GM19438 (cell line): ENCODE measurements around the gene ZDHHC22.

ENCODE experiments used
- ATAC-seq: cut with Tn5 transposase; IDR thresholded peaks from one replicate; pipeline ENCODE4 v1.9.1; 2021; ENCODE audit warnings: low read depth; ENCODE audit not compliant: unreplicated experiment

The ZDHHC22 gene

DNA sequence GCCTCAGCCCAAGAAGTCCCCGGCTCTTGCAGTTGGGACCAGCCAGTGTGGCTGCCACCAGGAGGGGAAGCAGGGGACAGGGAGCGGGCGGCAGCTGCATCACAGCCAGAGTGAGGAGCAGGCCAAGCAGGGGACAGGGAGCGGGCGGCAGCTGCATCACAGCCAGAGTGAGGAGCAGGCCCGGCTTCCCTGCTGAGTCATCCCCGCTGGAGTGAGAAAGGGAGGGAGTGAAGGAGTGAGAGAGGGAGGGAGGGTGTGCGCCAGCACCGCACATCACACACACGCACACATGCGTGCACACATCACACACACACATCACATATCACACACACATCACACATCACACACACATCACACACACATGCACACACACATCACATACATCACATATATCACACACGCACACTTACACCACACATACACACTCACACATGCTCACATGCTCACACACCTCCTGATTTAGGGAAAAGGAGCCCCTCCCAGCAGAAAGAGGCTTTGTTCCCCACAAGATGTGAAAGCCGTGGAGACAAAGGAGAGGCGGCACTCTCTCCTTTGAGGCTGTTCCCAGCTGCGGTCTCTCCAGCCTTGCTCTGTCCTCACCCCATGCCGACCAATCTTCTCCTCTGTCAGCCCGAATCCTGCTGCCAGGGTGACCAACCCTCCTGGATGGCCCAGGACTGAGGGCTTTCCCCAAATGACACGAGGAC is 16.7 kb upstream of the ZDHHC22 start:
- ATAC-seq: no peak

DNA sequence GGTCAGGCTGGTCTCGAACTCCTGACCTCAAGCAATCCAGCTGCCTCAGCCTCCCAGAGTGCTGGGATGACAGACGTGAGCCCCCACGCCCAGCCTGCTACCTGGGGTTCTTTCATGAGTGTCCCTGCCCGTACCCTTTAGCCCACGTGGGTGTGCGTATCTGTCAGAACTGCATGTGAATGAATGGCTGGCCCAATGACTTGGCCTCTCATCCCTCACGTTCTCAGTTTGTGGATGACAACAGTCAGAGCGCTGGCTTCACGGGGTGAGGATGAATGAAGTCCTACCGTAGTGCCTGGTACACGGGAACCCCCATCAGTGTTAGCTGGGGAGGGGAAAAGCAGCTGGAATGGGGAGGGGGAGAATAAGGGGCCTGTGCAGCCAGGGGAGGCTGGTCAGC is 16.1 kb upstream of the ZDHHC22 start:
- ATAC-seq: no peak

DNA sequence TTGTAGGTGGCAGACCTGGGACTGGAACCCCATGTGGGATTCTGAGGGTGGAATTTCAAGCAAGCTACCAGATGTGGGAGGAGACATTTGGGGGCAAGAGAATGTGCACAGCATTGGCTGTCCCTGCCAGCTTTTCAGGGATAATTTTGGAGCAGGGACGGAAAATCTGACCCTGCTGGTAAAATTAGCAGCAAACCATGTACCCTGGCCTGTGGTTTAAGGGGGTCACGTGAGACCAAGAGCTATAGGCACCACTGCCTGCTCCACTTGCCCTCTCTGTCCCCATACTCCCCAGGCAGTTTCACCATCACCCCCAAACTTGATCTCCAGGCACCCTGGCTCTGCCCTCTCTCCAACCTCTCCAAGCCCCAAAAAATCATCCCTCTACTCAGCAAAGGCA is 13.5 kb upstream of the ZDHHC22 start:
- ATAC-seq: no peak

DNA sequence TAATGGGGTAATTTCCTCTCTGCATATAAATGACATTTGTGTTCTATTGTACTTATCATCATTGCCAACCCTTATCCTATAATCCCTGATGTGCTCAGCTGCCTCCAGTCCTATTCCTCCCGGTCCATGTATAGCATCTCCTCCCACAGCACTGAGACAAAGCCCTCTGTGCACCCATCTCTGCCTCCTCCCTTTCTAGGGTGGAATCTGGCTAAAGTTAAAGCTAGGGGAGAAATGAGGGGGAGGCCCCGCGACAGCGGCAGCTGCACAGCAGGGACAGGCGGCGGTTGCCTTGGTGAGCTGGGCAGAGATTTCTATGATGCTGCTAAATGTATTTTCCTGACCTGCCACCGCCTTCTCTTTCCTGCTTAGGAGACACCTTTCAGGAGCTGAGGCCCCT is 12.8 kb upstream of the ZDHHC22 start:
- ATAC-seq: no peak

DNA sequence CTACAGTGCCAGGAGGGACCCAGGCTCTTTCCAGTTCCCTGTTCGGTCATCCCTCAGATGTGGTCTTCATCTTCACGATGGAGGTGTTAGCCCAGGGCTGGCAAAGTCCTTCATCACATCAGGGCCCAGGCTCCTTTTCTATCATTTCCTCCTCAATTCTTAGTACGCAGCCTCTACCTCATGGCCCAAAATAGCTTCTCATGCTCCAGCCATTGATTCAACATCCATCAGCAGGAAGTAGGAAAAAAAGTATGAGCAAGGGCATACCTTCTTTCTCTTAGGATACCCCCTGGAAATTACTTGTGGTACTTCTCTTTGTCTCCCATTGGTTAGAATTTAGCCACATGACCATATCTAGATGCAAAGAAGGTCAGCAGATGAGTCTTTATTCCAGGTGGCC is 12.2 kb upstream of the ZDHHC22 start:
- no peak for ATAC-seq

DNA sequence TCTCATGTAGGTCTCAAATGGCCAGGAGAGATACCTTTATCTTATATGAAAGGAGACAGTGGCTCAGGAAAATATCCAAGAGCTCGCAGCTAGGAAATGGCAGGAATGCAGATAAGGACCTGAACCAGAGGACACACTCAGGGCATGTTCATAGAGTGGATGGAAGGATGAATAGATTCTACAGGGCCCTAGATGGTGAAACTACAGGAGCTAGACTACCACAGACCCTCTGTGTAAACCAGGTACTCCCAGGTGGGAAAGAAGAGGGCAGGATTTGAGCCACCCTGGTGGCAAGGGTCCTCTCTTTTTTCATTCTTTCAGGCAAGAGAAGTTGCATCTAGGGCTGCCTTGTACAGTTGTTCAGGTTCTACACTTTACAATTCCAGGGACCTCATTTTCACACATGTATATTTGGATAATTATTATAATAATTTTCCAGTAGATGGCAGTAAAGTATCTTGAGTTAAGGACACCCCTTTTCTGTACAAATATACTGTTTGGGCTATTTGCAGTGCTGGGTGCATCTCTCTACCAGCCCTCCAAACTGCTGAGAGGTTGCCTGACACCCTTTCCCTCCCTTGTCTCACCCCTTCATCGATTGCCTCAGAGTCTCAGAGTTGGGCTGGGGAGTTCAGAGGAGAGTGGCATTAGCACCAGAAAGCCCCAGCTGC is 10.5 kb upstream of the ZDHHC22 start:
- no peak for ATAC-seq

DNA sequence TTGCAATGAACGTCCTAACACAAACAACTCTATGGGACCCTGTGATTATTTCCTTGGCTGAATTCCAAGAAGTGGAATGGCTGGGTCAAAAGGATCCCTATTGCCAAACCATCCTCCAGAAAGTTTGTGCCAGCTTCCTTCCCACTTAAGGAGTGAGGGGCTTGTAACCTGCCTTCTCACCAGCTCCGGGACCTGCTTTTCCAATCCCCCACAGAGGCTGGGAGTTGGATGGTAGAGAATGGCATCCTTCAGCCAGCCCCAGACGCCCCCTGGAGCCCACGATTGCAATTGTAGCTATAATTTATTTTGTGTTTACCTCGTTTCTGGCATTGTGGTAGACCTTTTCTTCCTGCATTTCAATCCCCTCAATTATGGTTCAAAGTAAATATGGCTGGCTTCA is 9.7 kb upstream of the ZDHHC22 start:
- ATAC-seq: no peak

DNA sequence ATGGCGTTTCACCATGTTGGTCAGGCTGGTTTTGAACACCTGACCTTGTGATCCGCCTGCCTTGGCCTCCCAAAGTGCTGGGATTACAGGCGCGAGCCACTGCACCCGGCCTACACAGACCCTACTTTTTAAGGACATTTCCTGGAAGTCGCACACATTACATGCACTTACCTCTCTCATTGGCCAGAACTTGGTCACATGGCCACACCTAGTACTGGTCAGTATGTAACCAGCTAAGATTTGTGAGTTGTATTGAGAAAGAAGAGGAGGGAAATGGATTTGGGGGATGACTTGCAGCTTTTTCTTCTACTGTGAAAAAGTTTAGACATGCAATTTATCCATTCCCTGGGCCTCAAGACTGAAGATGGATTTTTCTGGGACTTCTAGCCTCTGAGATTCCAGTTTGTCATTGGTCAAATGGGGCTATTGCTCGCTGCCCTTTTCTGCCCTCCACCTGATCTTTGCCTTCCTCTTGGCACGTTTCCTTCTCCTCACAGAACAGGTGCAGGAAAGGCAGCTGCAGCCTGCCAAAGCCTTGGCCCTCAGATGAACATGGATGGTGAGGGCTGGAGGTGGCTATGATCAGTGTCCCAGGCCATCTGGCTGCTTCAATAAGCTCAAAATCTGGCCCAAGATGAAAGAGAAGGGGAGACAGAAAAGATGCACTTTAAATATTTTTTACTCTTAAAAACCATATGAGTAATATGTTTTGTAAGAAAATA is 7.1 kb upstream of the ZDHHC22 start:
- no peak for ATAC-seq

DNA sequence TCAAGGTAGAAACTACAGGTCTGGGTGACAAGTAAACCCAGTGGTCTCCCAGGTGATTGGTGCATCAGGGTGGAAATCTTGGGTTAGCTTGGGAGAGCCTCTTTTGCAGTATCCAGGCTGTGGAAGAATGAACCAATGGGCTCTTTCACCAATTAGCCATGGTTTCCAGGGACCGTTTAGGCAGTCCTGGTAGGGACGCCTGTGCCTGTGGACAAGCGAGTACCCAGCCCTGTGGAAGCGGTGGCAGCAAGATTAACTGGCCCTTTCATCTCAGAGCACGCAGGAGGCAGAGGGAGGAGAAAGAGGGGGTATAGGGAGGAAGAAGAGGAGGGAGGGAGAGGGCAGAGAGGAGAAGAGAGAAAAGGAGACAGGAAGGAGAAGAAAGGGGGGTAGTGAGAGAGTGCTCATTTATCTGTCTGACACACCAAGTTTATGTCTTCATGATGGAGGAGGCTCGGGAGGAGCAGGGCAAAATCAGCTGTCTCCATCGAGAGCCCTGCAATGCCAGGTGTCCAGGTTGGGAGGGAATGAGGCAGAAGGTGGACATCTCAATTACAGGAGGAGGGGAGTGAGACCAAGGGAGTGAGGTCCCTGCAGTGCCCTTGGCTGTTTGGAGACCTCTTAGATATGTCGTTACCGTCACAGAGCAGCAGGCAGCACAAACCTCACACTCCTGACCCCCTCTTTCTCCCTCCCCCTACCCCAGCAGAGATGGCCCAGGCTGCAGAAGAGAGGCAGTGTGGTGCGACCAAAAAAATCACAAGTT is 4.6 kb upstream of the ZDHHC22 start:
- ATAC-seq: no peak

DNA sequence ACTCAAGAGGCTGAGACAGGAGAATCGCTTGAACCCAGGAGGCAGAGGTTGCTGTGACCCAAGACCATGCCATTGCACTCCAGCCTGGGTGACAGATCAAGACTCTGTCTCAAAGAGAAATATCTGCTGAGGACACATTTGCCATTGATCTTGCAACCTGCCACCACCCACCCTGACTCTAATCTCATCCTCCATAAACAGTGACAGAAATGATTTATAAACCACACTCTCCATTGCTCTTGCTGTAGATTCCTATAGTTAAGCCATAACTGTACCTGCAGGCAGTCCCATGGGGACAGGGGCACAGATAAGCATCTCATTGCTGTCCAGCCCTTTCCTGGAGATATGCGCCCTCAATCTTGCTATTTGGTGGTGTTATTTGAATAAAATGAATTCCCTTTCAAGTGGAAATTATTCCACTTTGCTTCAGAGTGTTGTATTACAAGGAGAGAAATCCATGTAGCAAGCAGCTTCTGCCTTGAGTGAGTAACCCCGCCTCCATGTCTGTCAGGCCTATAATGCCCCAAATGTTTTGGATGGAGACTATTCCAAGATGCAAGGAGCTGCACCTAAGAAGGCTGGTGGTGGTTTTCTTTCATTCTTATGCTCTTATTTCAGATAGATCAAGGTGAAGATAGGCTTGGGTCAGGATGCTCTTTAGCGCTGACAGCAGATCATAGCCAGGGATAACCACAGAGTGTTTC is 3.0 kb upstream of the ZDHHC22 start:
- ATAC-seq: no peak

DNA sequence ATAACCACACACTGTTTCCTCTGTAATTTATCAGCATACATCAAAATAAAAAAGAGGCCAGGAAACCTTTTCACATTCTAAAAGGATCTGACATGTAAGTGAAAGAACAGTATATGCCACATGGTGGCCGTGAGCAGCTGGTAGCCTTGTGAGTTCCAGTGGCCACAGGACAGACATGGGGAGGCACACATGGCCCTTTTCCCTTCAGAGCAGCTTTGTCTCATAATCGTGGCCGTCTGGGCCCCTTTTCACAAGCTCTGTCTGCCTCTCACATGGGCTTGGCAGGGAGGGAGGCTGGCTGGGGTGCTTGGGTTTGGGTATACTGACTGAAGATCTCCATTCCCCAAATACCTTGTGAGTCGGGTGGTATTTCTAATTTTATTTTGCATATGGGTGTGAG is 1.5 kb upstream of the ZDHHC22 start:
- no peak for ATAC-seq

DNA sequence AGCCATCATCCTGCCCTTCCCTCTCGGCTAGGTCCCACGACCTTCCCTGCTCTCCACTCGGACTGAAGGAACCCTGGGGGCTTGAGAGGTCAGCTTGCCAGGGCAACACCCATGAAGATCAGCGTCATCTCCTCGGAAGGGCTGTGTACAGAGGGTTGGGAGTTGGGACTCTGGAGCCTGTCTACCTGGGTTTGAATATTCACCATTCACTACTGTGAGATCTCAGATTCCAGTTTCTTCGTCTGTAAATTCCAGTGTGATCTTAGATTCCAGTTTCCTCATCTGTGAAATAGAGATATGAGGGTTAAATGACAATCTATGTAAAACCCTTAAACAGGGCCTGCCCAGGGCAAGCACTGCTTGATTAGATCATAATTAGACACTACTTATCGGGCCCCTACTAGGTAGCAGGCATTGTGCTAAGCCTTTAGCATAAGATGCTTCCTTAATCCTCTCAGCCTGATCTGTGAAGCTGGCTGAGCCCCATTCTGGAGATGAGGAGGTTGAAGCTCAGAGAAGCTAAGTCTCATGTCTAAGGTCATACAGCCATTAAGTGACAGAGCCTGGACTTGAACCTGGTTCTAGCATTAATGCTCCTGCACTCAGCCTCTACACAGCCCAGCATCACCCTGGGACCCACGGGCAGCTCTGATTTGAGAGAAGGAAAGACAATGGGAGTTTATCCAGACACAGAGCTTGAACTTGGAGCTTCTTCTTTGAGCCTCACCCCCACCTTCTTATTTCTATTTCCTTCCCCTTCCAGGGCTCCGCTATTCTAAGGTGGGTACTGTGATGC is 612 bp upstream of the ZDHHC22 start:
- no peak for ATAC-seq

DNA sequence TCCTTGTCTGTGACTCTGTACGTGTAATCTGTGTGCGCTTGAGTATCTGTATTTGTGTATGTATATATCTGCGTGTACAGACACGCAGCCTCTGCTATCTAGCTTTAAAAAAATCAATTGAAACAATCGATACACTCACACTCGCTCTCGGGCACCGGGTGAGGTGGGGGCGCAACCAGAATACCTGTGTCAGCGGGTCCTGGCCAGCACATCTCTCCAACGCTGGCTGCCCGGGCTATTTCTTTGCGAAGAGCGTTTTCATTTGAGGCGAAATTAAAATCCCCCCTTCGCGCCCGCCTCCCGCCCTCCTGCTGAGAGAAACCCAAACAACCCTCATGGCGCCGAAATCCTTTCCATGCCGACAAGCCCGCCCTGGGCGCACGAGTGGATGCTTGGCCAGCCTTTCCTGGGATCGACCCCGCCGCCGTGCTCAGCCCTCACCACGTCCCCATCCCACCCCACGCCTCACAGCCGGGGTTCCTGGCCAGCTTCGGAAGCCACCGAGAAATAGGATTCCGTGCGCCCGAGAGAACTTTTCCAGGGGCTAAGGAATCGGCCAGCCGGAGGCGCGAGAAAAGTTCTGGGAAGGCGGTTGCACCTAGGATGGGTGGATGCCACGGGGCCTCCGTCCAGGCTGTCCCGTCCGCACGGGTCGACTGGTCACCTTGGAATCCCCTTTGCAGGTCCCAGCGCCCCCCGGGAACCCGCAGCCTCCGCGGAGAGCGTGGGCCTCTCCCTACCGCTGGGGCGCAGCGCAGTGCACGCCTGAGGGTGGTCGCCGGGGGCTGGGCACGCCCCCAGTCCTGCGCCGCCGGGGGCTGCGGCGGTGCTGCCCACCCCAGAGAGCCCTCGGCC is 1.0 kb downstream of the ZDHHC22 start:
- no peak for ATAC-seq

DNA sequence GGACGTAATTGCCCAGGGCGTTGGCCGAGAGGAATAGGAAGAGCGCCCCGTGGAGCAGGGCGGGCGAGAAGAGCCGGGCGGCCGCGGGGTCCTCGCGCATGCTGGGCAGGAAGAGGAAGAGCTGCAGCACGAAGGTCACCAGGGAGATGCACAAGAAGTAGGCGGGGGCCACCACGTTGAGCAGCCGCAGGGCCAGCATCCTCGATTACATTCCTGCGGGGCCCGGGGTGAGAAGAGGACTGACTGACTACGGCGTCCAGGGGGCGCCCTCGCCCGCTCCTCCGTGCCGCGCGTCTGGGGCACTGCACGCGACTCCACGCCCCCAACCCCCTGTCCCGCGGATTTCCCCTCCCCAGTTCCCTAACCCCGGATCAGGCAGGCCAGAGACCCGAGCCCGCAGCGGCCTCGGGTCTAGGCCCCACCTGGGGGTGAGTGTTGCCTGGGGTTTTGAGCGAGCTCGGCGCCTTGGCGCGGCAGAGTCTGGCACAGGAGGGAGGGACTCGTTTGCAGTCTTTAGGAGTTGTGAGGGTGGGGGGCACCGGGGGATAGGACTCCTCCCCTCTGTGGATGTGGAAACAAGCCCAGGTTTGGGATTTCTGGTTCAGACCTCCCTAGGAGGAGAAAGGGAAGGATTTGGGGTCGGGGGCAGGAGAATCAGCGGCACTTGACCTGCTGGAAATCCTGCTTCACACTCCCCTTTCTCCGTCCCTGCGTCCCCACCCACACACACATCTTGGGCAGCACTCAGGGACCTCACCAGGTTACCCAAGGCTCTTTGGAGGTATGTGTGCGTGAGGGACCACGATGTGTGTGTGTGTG is 1.8 kb downstream of the ZDHHC22 start:
- ATAC-seq: no peak

DNA sequence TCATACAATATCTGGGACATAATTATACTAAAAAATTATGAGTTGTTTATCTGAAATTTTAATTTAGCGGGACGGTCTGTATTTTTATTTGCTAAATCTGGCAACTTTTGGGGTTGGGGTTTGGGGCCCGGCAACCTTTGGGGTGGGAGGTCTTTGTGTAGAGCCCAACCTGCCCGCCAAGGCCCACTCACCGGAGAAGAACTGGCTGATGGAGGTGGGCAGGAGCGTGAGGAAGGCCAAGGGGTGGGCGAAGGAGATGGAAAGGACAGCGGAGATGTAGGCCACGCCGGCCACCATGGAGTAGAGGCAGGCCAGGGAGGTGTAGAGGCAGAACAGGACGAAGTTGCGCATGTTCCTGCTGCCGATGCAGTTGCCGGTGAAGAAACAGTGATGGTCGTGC is 2.6 kb downstream of the ZDHHC22 start:
- no peak for ATAC-seq

DNA sequence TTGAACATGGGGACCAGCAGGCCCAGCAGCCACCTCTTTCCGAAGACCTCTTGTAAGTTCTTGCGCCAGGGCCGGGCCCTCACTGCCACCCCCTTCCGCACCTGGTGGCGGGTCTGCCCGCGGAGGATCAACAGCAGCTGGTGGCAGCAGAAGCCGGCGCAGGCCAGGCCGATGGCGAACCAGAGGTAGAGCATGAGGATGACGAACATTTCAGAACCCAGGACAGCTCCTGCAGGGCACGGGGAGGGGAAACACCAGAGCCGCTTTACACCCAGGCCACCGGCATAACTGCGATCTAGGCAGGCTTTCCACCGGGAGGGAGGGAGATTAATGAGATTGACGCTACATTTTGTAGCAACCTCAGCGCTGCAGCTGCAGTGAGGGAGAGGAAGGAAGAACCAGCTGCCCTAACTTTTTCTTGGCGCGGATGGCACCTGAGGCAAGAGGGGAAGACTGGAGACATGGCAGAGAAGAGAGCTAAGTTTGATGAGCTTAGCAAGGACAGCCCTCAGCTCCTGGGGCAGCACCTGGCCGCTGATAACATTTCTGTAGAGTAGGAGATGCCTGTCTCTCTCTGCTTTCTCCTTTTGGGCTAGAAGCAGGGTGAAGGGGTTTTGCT is 7.8 kb downstream of the ZDHHC22 start:
- no peak for ATAC-seq

DNA sequence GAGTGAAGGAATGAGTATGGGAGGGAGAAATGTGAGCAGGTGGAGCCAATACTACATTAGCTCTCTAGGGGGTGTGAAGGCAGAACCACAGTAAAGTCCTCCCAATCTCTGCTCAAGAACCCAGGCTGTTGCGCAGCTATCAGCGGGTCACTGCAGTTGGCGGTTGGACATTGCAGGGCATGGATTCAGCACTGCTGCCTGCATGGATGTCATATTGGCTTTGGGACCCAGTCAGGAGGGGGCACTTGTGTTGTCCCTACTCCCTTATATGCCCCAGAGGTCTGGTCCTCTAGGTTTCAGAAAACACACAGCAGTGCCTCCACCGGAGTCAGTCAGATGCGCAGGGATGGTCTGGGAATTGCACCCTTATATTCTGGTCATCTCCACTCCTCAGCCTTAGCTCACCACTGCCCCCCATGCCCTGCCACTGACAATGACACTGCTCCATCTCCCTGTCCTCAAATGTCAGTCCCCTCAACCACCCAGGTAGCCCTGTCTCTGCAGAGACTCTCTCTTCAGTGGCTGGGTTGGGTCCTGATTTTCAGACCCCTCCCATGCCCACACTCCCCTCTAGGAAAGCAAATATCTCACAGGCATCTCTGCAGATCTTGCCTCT is 9.6 kb downstream of the ZDHHC22 start:
- ATAC-seq: no peak
